ENCODE results near the gene IL22RA1. TPM values are rescaled to one million over a fixed set of nuclear protein-coding genes. Genes with fewer than 3 reads are reported as not detected.

The IL22RA1 gene
- total RNA-seq, 1 experiment from 2014 or later = 1.2 TPM

DNA sequence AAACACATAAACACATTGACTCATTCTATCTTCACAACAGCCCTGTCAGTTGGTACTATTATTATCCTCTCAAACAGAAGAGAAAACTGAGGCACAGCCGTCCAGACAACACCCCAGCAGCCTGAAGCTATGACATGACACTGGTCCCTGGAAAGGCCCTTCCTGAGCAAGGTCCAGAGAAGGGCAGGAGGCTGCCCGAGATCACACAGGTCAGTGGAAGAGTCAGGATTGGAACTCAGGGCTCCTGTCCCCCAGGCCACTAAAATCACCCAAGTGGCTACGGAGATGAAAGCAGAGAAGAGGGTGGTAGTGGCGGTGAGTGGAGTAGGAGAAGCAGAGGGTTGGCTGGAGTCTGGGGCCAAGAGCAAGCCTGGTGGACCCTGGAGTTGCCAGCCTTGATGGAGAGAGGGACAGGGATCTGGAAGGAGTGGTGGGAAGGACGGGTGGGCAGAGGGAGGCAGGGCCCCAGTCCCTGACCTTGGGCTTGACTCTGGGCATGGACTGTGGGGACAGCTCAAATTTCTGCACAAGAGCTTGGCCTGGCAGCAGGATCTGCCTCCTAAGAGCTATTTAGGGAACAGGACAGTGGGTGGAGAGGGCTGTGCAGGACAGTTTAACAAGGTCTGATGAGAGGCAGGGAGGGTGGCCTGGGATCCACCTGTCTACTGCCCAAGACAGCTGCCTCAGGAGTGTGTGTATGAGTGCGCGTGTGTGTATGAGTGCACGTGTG is 46.8 kb downstream of the IL22RA1 start:
- no peaks in the 10 kb centered on the region for H3K79me2 ChIP-seq (ENCODE audit: low read length)
- no TSS peak for BruUV-seq (replicated peaks)
- CTCF ChIA-PET = no interaction called here
- H3K4me1 ChIP-seq (ENCODE audit: insufficient read depth, low read length) = no peaks in the 10 kb centered on the region
- H3K4me2 ChIP-seq (ENCODE audit: low read length) = no peak overlapping the region
- no peaks in the 10 kb centered on the region for H4K20me1 ChIP-seq (ENCODE audit: low read length)
- H3K9me3 ChIP-seq (ENCODE audit: low read length) = no peaks in the 10 kb centered on the region
- H3K36me3 ChIP-seq (ENCODE audit: low read depth, low read length) = no peaks in the 10 kb centered on the region
- no peak overlapping the region for H3K27ac ChIP-seq (ENCODE audit: low read length)
- POLR2A ChIA-PET (ENCODE audit: unreplicated experiment) = no interaction called here
- no peak overlapping the region for H3K9ac ChIP-seq (ENCODE audit: low read length)
- ATAC-seq (no peak), DNase-seq (no peak)
- H2AFZ ChIP-seq (ENCODE audit: low read length) = no peak overlapping the region
- H3K27me3 ChIP-seq (ENCODE audit: low read length) = no peaks in the 10 kb centered on the region
- intact Hi-C loops (cut with micrococcal nuclease) = no loop called here
- H3F3A ChIP-seq (ENCODE audit: low read length, unreplicated experiment) = no peaks in the 10 kb centered on the region
- no peak for TF ChIP-seq EZH2phosphoT487 (IDR thresholded peaks at IDR 0.05; ENCODE audit: borderline replicate concordance, low read length)
- TF ChIP-seq, protein P1, sequence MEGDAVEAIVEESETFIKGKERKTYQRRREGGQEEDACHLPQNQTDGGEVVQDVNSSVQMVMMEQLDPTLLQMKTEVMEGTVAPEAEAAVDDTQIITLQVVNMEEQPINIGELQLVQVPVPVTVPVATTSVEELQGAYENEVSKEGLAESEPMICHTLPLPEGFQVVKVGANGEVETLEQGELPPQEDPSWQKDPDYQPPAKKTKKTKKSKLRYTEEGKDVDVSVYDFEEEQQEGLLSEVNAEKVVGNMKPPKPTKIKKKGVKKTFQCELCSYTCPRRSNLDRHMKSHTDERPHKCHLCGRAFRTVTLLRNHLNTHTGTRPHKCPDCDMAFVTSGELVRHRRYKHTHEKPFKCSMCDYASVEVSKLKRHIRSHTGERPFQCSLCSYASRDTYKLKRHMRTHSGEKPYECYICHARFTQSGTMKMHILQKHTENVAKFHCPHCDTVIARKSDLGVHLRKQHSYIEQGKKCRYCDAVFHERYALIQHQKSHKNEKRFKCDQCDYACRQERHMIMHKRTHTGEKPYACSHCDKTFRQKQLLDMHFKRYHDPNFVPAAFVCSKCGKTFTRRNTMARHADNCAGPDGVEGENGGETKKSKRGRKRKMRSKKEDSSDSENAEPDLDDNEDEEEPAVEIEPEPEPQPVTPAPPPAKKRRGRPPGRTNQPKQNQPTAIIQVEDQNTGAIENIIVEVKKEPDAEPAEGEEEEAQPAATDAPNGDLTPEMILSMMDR (conservative IDR thresholded peaks at IDR 0.05; ENCODE audit: low read depth, low read length) = no peak
- TF ChIP-seq EZH2 (IDR thresholded peaks at IDR 0.05; ENCODE audit: low read length, unreplicated experiment) = no peak
- H3K9me2 ChIP-seq (replicated peaks; ENCODE audit: low read length) = no peaks in the 10 kb centered on the region
- no peak overlapping the region for H3K4me3 ChIP-seq (ENCODE audit: low read length)

DNA sequence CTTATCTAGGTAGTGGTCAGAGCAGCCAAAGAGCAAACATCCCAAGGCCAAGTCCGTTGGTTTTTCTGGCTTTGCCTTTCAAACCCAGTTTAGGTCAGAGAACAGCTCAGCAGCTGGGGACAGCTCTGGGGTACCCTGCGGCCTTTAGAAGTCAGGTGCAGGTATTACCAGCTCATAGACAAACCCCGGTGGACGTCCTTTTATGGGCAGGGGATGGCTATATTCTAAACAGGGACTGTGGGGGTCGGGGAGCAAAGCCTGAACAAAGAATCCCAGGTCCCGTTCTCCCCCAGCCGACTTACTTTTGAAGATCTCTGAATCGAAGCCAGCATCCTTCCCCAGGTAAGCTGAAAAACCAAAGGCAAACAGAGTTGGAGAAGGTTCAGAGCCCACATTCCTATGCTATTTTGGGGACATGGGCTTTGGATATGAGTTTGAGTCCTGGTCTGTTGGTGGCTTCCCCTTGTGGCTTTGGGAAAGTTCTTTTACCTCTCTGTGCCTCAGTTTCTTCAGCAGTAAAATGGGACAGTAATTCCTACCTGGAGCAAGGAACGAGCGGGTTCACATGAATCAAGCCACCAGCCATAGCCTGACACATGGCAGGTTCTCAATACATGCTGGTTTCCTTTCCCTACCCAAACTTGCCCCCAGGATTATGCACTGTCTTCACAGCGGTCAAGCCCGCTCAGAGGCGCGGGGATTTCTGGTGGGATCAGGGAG is 47.6 kb downstream of the IL22RA1 start:
- Histone ChIP-seq H3F3A (ENCODE audit: low read length, unreplicated experiment) (no peaks in the 10 kb centered on the region), H3K4me1 (ENCODE audit: insufficient read depth, low read length) (no peaks in the 10 kb centered on the region), H3K79me2 (ENCODE audit: low read length) (no peaks in the 10 kb centered on the region), H3K9me3 (ENCODE audit: low read length) (no peaks in the 10 kb centered on the region), H2AFZ (ENCODE audit: low read length) (no peak overlapping the region), H4K20me1 (ENCODE audit: low read length) (no peaks in the 10 kb centered on the region), H3K9me2 (replicated peaks; ENCODE audit: low read length) (no peaks in the 10 kb centered on the region), H3K36me3 (ENCODE audit: low read depth, low read length) (no peaks in the 10 kb centered on the region), H3K4me2 (ENCODE audit: low read length) (no peak overlapping the region), H3K9ac (ENCODE audit: low read length) (no peak overlapping the region), H3K27ac (ENCODE audit: low read length) (no peak overlapping the region), H3K27me3 (ENCODE audit: low read length) (no peaks in the 10 kb centered on the region), H3K4me3 (ENCODE audit: low read length) (no peak overlapping the region)
- POLR2A ChIA-PET (ENCODE audit: unreplicated experiment) = interaction anchor here (0.6 kb wide), 1 partner anchor 10 kb away, joined by 4 read pairs; no protein-coding TSS in a partner anchor
- intact Hi-C loops (cut with micrococcal nuclease) = no loop called here
- DNase-seq (no peak), ATAC-seq (no peak)
- CTCF ChIA-PET = no interaction called here
- no peak for TF ChIP-seq EZH2phosphoT487 (IDR thresholded peaks at IDR 0.05; ENCODE audit: borderline replicate concordance, low read length)
- no TSS peak for BruUV-seq (replicated peaks)

DNA sequence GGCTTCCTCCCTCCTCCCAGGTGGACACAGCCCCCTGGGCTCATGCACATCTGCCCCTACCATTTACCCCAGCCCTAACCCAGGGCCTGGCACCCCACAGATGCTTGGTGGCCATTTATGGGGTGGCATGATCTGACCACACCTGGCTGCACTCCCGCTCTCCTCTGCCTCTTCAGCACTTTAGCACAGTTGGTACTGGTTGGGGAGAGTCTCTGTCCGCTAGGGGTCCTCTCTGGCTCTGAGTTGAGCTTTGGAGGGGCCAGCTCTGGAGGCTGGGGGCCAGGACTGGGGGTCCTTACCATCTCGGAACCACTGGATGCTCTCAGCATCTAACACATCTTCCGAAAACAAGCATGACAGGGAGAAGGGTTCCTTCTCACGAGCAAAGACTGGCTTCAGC is 48.4 kb downstream of the IL22RA1 start:
- Histone ChIP-seq H3K36me3 (ENCODE audit: low read depth, low read length) (no peaks in the 10 kb centered on the region), H3K4me3 (ENCODE audit: low read length) (no peak overlapping the region), H3K79me2 (ENCODE audit: low read length) (no peaks in the 10 kb centered on the region), H3K4me2 (ENCODE audit: low read length) (no peak overlapping the region), H3K9me2 (replicated peaks; ENCODE audit: low read length) (no peaks in the 10 kb centered on the region), H3K4me1 (ENCODE audit: insufficient read depth, low read length) (no peaks in the 10 kb centered on the region), H3K9me3 (ENCODE audit: low read length) (no peaks in the 10 kb centered on the region), H3K27me3 (ENCODE audit: low read length) (no peaks in the 10 kb centered on the region), H4K20me1 (ENCODE audit: low read length) (no peaks in the 10 kb centered on the region), H2AFZ (ENCODE audit: low read length) (no peak overlapping the region), H3K9ac (ENCODE audit: low read length) (no peak overlapping the region), H3F3A (ENCODE audit: low read length, unreplicated experiment) (no peaks in the 10 kb centered on the region), H3K27ac (ENCODE audit: low read length) (no peak overlapping the region)
- ChIA-PET CTCF (no interaction called here), POLR2A (ENCODE audit: unreplicated experiment) (no interaction called here)
- TF ChIP-seq EZH2phosphoT487 (IDR thresholded peaks at IDR 0.05; ENCODE audit: borderline replicate concordance, low read length) = no peak
- TF ChIP-seq, protein P1 (conservative IDR thresholded peaks at IDR 0.05; ENCODE audit: low read depth, low read length) = peak; percentile 27; the same call in 1 of the 2 replicates
- no peak for ATAC-seq
- BruUV-seq (replicated peaks) = no TSS peak
- intact Hi-C loops (cut with micrococcal nuclease) = no loop called here
- no peak for DNase-seq

Measured in PC-3 (cell line).